Trophoblast cell (in vitro differentiated cells and primary cell): ENCODE measurements around the gene ZNF683.
A peak's percentile ranks its signal among the peaks of the same experiment; 100 is the strongest.

Source experiments
- DNase-seq, 2 donors: peaks; one replicate each; pipeline ENCODE4 v3.0.0-alpha.2; 2016
- H2AFZ ChIP-seq: 2 replicates; pipeline ENCODE4 v1.6.1; 2013; ENCODE audit warnings: low read length, moderate library complexity, mild to moderate bottlenecking; ENCODE audit not compliant: insufficient read depth, poor library complexity
- H2AK5ac ChIP-seq: 2 replicates; pipeline ENCODE4 v1.6.1; 2013; ENCODE audit warnings: mild to moderate bottlenecking, low read length
- H2BK120ac ChIP-seq: 2 replicates; pipeline ENCODE4 v1.6.1; 2013; ENCODE audit warnings: low read length, mild to moderate bottlenecking, moderate library complexity; ENCODE audit not compliant: insufficient read depth, poor library complexity
- H2BK12ac ChIP-seq: 2 replicates; pipeline ENCODE4 v1.6.1; 2013; ENCODE audit warnings: mild to moderate bottlenecking, low read length, moderate library complexity
- H2BK5ac ChIP-seq: 2 replicates; pipeline ENCODE4 v1.6.1; 2013; ENCODE audit warnings: low read length, low read depth, moderate library complexity, mild to moderate bottlenecking; ENCODE audit not compliant: poor library complexity
- H3K14ac ChIP-seq: 2 replicates; pipeline ENCODE4 v1.6.1; 2013; ENCODE audit warnings: mild to moderate bottlenecking, low read length
- H3K18ac ChIP-seq: 2 replicates; pipeline ENCODE4 v1.6.1; 2013; ENCODE audit warnings: mild to moderate bottlenecking, low read length
- H3K23ac ChIP-seq: 2 replicates; pipeline ENCODE4 v1.6.1; 2013; ENCODE audit warnings: low read length
- H3K27ac ChIP-seq: 2 replicates; pipeline ENCODE4 v1.5.1; 2013; ENCODE audit warnings: low read depth, mild to moderate bottlenecking, inconsistent platforms, low read length, moderate library complexity
- H3K27me3 ChIP-seq: 2 replicates; pipeline ENCODE4 v1.6.1; 2013; ENCODE audit warnings: inconsistent platforms, mild to moderate bottlenecking, low read length, moderate library complexity; ENCODE audit not compliant: insufficient read depth
- H3K36me3 ChIP-seq, 2 experiments: 1 replicate in 1 of 2; 2 replicates in 1 of 2; pipeline ENCODE4 v1.6.1; 2013; ENCODE audit warnings: low read length in 2 of 2, mild to moderate bottlenecking in 2 of 2, moderate library complexity in 1 of 2; ENCODE audit not compliant: insufficient read depth in 2 of 2, control insufficient read depth in 1 of 2
- H3K4ac ChIP-seq: 2 replicates; pipeline ENCODE4 v1.6.1; 2013; ENCODE audit warnings: low read depth, mild to moderate bottlenecking, low read length, moderate library complexity
- H3K4me1 ChIP-seq, 2 experiments: 1 replicate in 1 of 2; 2 replicates in 1 of 2; pipeline ENCODE4 v1.6.1; 2013; ENCODE audit warnings: low read length in 2 of 2, mild to moderate bottlenecking in 2 of 2, moderate library complexity in 1 of 2; ENCODE audit not compliant: insufficient read depth in 2 of 2, control insufficient read depth in 1 of 2
- H3K4me2 ChIP-seq: 2 replicates; pipeline ENCODE4 v1.6.1; 2013; ENCODE audit warnings: inconsistent platforms, mild to moderate bottlenecking, low read length, moderate library complexity
- H3K4me3 ChIP-seq: 2 replicates; pipeline ENCODE4 v1.5.1; 2013; ENCODE audit warnings: mild to moderate bottlenecking, low read depth, low read length, inconsistent platforms
- H3K79me1 ChIP-seq: one replicate; pipeline ENCODE4 v1.6.1; 2013; ENCODE audit warnings: low read length
- H3K79me2 ChIP-seq: 2 replicates; pipeline ENCODE4 v1.6.1; 2013; ENCODE audit warnings: low read length, mild to moderate bottlenecking; ENCODE audit not compliant: control insufficient read depth, insufficient read depth, poor library complexity
- H3K9ac ChIP-seq: 2 replicates; pipeline ENCODE4 v1.6.1; 2013; ENCODE audit warnings: mild to moderate bottlenecking, low read length
- H3K9me3 ChIP-seq: 2 replicates; pipeline ENCODE4 v1.6.1; 2013; ENCODE audit warnings: low read depth, mild to moderate bottlenecking, control low read depth, inconsistent platforms, low read length; ENCODE audit not compliant: insufficient read depth
- H4K12ac ChIP-seq: 2 replicates; pipeline ENCODE4 v1.6.1; 2013; ENCODE audit warnings: low read depth, mild to moderate bottlenecking, low read length, moderate library complexity
- H4K8ac ChIP-seq: 2 replicates; pipeline ENCODE4 v1.6.1; 2013; ENCODE audit warnings: low read depth, mild to moderate bottlenecking, low read length, moderate library complexity
- H4K91ac ChIP-seq: one replicate; pipeline ENCODE4 v1.6.1; 2013; ENCODE audit warnings: low read depth, mild to moderate bottlenecking, low read length, moderate library complexity
- WGBS: extraction: QIAGEN DNeasy Blood & Tissue Kit; methylation state at CpG from one replicate; pipeline ENCODE4 v1.1.7; 2013; ENCODE audit warnings: missing lambda C conversion rate; ENCODE audit not compliant: insufficient read length, insufficient coverage; ENCODE audit errors: extremely low coverage; 5-methylcytosine and 5-hydroxymethylcytosine counted together

ZNF683 gene

DNA sequence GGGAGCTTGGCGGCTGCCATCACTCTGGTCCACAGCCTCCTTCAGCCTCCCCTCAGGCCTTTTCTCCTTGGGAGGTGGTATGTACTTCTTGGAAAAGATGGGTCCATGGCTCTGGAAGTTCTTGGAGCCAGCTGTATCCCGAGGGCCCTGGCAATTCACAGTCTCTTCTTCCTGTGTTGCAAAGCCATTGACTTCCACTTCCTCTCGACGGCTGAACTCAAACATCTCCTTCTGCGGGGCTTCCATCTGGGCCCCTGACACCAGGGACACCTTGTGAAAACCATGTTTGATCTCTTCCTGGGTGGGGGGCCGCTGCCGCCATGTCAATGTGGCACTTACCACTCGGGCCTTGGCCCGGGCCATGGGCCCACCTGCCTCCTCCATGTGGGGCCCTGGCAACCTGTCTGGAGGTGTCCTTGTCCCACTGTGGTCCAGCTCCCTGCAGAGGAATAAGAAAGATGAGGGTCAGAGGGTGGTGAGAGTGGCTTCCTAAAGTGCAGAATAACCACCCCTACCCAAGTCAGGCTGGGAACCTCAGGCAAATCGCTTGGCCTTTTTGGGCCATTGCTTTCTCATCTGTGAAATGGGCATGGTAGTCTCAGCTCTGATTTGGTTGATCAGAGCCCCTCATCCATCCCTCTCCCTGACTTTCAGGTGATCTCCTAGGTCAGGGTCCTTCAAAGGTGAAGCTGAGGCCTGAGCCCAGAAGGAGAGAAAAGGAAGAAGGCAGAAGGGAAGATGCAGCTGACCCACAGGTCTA lies 26.1 kb downstream of the ZNF683 start:
- peak overlapping the region; percentile 7 for H2AK5ac ChIP-seq
- no peak overlapping the region for H4K12ac ChIP-seq
- H3K23ac ChIP-seq: no peak overlapping the region
- H3K4ac ChIP-seq: no peak overlapping the region
- no peak overlapping the region for H3K27ac ChIP-seq
- H3K79me2 ChIP-seq: peaks cover 2% of the 10 kb centered on the region
- no peaks in the 10 kb centered on the region for H3K9me3 ChIP-seq
- H3K27me3 ChIP-seq: no peaks in the 10 kb centered on the region
- no peak overlapping the region for H4K8ac ChIP-seq
- H4K91ac ChIP-seq: peak overlapping the region; percentile 8
- H3K4me1 ChIP-seq: peaks cover 13 to 17% of the 10 kb centered on the region in 2 experiments
- no peak overlapping the region for H3K18ac ChIP-seq
- H2AFZ ChIP-seq: no peak overlapping the region
- no peak for DNase-seq
- no peak overlapping the region for H2BK5ac ChIP-seq
- H3K14ac ChIP-seq: no peak overlapping the region
- H3K79me1 ChIP-seq: peaks cover 14% of the 10 kb centered on the region
- H3K4me2 ChIP-seq: no peak overlapping the region
- WGBS: no CpG with 5 or more reads among the region's 10 CpGs
- no peak overlapping the region for H3K9ac ChIP-seq
- no peak overlapping the region for H3K4me3 ChIP-seq
- H2BK12ac ChIP-seq: no peak overlapping the region
- peaks cover 39 to 45% of the 10 kb centered on the region in 2 experiments for H3K36me3 ChIP-seq
- no peak overlapping the region for H2BK120ac ChIP-seq

DNA sequence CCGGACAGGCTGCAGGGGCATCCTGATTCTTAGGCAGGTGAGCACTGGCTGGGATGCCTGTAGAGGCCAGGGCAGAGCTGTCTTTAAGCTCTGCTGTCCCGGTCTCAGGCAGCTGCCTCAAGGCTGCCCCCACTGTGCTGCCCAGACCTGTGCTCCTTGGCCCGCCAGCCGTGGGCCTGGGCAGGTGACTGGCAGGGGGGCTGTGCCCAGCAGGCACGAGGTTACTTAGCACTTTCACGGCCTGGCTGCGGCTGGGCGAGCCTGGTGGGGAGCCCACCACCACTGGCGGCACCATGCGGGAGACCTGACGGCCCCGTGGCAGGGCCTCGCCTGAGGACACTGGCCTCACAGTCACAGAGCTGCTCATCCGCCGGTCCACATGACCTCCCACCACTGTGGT lies 26.8 kb downstream of the ZNF683 start:
- Histone ChIP-seq H3K14ac (no peak overlapping the region), H3K9me3 (no peaks in the 10 kb centered on the region), H3K79me2 (no peaks in the 10 kb centered on the region), H4K12ac (no peak overlapping the region), H3K36me3 (peaks cover 39 to 45% of the 10 kb centered on the region in 2 experiments), H4K8ac (no peak overlapping the region), H4K91ac (no peak overlapping the region), H3K4ac (no peak overlapping the region), H3K4me3 (no peak overlapping the region), H2BK120ac (no peak overlapping the region), H2AFZ (no peak overlapping the region), H2BK5ac (no peak overlapping the region), H3K4me1 (peaks cover 6 to 10% of the 10 kb centered on the region in 2 experiments), H3K79me1 (peaks cover 7% of the 10 kb centered on the region), H2BK12ac (no peak overlapping the region), H3K27me3 (no peaks in the 10 kb centered on the region), H3K9ac (no peak overlapping the region), H2AK5ac (peak overlapping the region; percentile 20), H3K4me2 (no peak overlapping the region), H3K23ac (no peak overlapping the region), H3K27ac (no peak overlapping the region), H3K18ac (no peak overlapping the region)
- no peak for DNase-seq
- no CpG with 5 or more reads among the region's 15 CpGs for WGBS

DNA sequence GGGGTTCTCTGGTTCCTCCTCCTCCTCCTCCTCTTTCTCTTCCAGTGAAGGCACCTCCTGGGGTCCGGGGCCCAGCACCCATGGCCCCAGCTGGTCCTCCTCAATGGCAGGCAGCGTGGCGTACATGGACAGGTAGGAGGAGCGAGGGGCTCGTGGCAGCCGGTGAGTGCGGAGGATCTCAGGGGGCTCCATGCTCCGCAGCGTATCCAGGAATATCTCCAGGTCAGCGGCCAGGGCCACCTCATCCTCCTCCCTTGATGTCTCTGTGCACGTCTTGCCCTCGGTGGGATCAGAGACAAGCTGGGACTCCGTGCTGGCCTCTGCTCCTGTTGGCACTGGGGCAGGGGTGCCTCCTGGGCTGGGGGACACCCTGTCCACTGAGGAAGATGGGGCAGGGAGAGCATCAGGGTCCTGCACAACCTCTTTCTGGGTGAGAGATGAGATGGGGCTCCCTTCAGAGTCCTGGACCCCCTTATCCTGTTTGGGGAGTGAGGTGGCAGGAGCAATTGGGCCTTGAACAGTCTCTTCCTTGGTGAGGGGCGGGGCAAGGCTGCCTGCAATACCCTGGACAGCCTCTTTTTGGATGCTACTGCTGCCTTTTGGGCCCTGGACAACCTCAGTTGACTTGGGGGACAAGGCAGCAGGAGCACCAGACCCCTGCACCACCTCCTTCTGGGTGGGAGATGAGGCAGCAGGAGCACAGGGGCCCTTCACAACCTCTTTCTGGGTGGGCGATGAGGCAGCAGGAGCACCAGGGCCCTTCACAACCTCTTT lies 28.2 kb downstream of the ZNF683 start:
- H3K79me1 ChIP-seq: no peaks in the 10 kb centered on the region
- no peak overlapping the region for H4K12ac ChIP-seq
- H4K91ac ChIP-seq: no peak overlapping the region
- H2AK5ac ChIP-seq: no peak overlapping the region
- H3K4ac ChIP-seq: no peak overlapping the region
- H2BK12ac ChIP-seq: no peak overlapping the region
- H4K8ac ChIP-seq: no peak overlapping the region
- no peak overlapping the region for H3K4me2 ChIP-seq
- peaks cover 0 to 9% of the 10 kb centered on the region in 2 experiments for H3K4me1 ChIP-seq
- H3K27me3 ChIP-seq: no peaks in the 10 kb centered on the region
- H3K36me3 ChIP-seq: peaks cover 44 to 45% of the 10 kb centered on the region in 2 experiments
- H2BK5ac ChIP-seq: no peak overlapping the region
- H3K27ac ChIP-seq: no peak overlapping the region
- no peak overlapping the region for H3K23ac ChIP-seq
- no peaks in the 10 kb centered on the region for H3K9me3 ChIP-seq
- H3K79me2 ChIP-seq: no peaks in the 10 kb centered on the region
- H3K18ac ChIP-seq: no peak overlapping the region
- H3K9ac ChIP-seq: no peak overlapping the region
- DNase-seq: no peak
- H2BK120ac ChIP-seq: no peak overlapping the region
- H3K4me3 ChIP-seq: no peak overlapping the region
- H3K14ac ChIP-seq: no peak overlapping the region
- no CpG with 5 or more reads among the region's 15 CpGs for WGBS
- H2AFZ ChIP-seq: no peak overlapping the region

DNA sequence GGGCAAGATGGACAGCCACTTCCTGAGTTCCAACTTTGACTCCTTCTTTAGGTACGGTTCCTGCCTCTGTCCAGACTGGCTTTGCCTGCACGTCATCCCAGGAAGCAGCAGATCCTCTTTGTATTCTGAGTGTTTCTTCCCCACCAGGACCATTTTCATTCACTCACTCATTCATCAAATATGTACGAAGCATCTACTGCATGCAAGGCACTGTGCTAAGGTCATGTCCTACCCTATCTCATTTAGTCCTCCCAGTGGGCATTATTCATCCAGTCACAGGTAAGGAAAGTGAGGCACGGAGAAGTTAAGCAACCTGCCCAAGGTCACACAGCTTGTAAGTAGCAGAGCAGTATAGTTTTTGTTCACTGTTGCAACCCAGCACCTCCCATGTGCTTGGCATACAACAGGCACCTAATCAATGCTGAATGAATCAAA lies 32.5 kb downstream of the ZNF683 start:
- H2AK5ac ChIP-seq: no peak overlapping the region
- no peak overlapping the region for H3K23ac ChIP-seq
- H3K9me3 ChIP-seq: no peaks in the 10 kb centered on the region
- H3K9ac ChIP-seq: no peak overlapping the region
- peaks cover 9 to 10% of the 10 kb centered on the region in 2 experiments for H3K4me1 ChIP-seq
- no peak overlapping the region for H3K14ac ChIP-seq
- no peak overlapping the region for H4K8ac ChIP-seq
- H3K27ac ChIP-seq: no peak overlapping the region
- no peak overlapping the region for H4K12ac ChIP-seq
- H3K4me2 ChIP-seq: no peak overlapping the region
- no peaks in the 10 kb centered on the region for H3K79me1 ChIP-seq
- no peak overlapping the region for H2BK120ac ChIP-seq
- no CpG with 5 or more reads among the region's 4 CpGs for WGBS
- H3K27me3 ChIP-seq: no peaks in the 10 kb centered on the region
- H2BK12ac ChIP-seq: no peak overlapping the region
- H3K79me2 ChIP-seq: no peaks in the 10 kb centered on the region
- H4K91ac ChIP-seq: no peak overlapping the region
- H3K4ac ChIP-seq: no peak overlapping the region
- no peak overlapping the region for H2AFZ ChIP-seq
- no peak overlapping the region for H3K18ac ChIP-seq
- H2BK5ac ChIP-seq: no peak overlapping the region
- H3K36me3 ChIP-seq: peaks cover 33 to 38% of the 10 kb centered on the region in 2 experiments
- no peak overlapping the region for H3K4me3 ChIP-seq
- no peak for DNase-seq
